Transverse colon (tissue), 4 donors: ENCODE measurements around the gene CRYGN. TPM values are rescaled to one million over a fixed set of nuclear protein-coding genes. Genes with fewer than 3 reads are reported as not detected.

Experiments
- DNase-seq: peaks from one replicate; pipeline ENCODE4 v3.0.0-alpha.2; 2019
- H3K27ac ChIP-seq, 4 donors: fragments of 200-600 bp; sonication (generic); 2 replicates each; pipeline ENCODE4 v1.5.1; 2016 to 2018; ENCODE audit warnings: inconsistent platforms in 4 of 4
- H3K27me3 ChIP-seq: fragments of 200-600 bp; sonication (generic); 2 replicates; pipeline ENCODE4 v1.5.1; 2017; ENCODE audit warnings: inconsistent platforms
- H3K36me3 ChIP-seq, 4 donors: fragments of 200-600 bp; sonication (generic); 2 replicates each; pipeline ENCODE4 v1.5.1; 2017 to 2019; ENCODE audit warnings: inconsistent platforms in 4 of 4
- H3K4me1 ChIP-seq, 4 donors: fragments of 200-600 bp; sonication (generic); 2 replicates each; pipeline ENCODE4 v1.5.1; 2017 to 2020; ENCODE audit warnings: inconsistent platforms in 4 of 4
- H3K4me3 ChIP-seq, 4 donors: fragments of 200-600 bp; sonication (generic); 1 replicate in 1 of 4; 2 replicates in 3 of 4; pipeline versions ENCODE4 v1.5.1 to v1.6.1; 2017 to 2019; ENCODE audit warnings: inconsistent platforms in 4 of 4
- H3K9me3 ChIP-seq, 2 donors: fragments of 200-600 bp; sonication (generic); 2 replicates each; pipeline ENCODE4 v1.5.1; 2017 to 2019; ENCODE audit warnings: inconsistent platforms in 2 of 2
- CTCF ChIP-seq, 5 experiments: fragments of 200-600 bp in 3 of 5; fragments of 450-650 bp in 2 of 5; sonication (generic) in 3 of 5; IDR thresholded peaks; 1 replicate in 2 of 5; 2 replicates in 3 of 5; pipeline ENCODE4 v1.5.1; 2016 to 2017; ENCODE audit warnings: antibody characterized with exemption in 5 of 5, inconsistent platforms in 3 of 5, mild to moderate bottlenecking in 2 of 5, moderate library complexity in 1 of 5
- EP300 ChIP-seq: sonication (generic); formaldehyde crosslinking; IDR thresholded peaks from one replicate; pipeline ENCODE4 v1.6.1; 2017; ENCODE audit warnings: antibody characterized with exemption, low read depth
- POLR2A ChIP-seq: fragments of 450-650 bp; IDR thresholded peaks from one replicate; pipeline ENCODE4 v1.6.1; 2016; ENCODE audit warnings: antibody characterized with exemption, mild to moderate bottlenecking, moderate library complexity
- POLR2AphosphoS5 ChIP-seq, 3 donors: sonication (generic); formaldehyde crosslinking; IDR thresholded peaks; one replicate each; pipeline ENCODE4 v1.6.1; 2016; ENCODE audit warnings: antibody characterized with exemption in 3 of 3
- WGBS, 2 donors: methylation state at CpG; one replicate each; pipeline ENCODE4 v1.1.5; 2018; ENCODE audit warnings: low coverage in 1 of 2; 5-methylcytosine and 5-hydroxymethylcytosine counted together
- in situ Hi-C, 4 donors: fragments of 200-750 bp; cut with MboI; loops; one replicate each; pipeline versions ENCODE4 v1.15.0 to v1.15.1; 2017; ENCODE audit warnings: low sequenced_read_pairs in 3 of 4, low pct_ligation_motif_present in 1 of 4, low pct_unique_long_range_greater_than_20kb in 1 of 4
- intact Hi-C: fragments of 100-400 bp; cut with DNase I; formaldehyde crosslinking; loops from one replicate; pipeline ENCODE4 v1.15.1; 2023; ENCODE audit warnings: low total_unique reads
- total RNA-seq, 4 donors: library from RNA; depleted of rRNA; stranded (reverse); fragments of >200 nt; gene quantifications; one replicate each; pipeline ENCODE4 v1.1.0, GENCODE V29; 2016

The CRYGN gene
- total RNA-seq, result not detected

GRCh38 chr7:151439855-151440798 lies at the start of gene CRYGN:
Gene CRYGN, minus strand, starts transcription at chr7:151440141. Its CDS starts 224 bp downstream, at chr7:151439917.
- intact Hi-C loops (no loop called here), in situ Hi-C loops (loop anchor here in 1 of 4 donors (10.0 kb wide), 1 partner anchor 75 kb away; no protein-coding TSS in a partner anchor)
- 18% methylated on average over 46 of the region's 51 CpGs; no CpG with 5 or more reads in 1 of the 2 donors for WGBS, 2 donors
- peaks cover 36% of the 10 kb centered on the region for H3K27me3 ChIP-seq
- TF ChIP-seq CTCF (IDR thresholded peaks at IDR 0.05), result no peak
- no peak for TF ChIP-seq EP300
- TF ChIP-seq POLR2AphosphoS5 (IDR thresholded peaks at IDR 0.05), result no peak
- no peak for TF ChIP-seq POLR2A
- peak within 1 kb of the TSS in 2 of 4 donors; percentile 20 to 32 for H3K4me3 ChIP-seq
- no peaks in the 10 kb centered on the region for H3K9me3 ChIP-seq
- H3K36me3 ChIP-seq, result no peaks in the 10 kb centered on the region
- peaks cover 8 to 20% (median 14%) of the 10 kb centered on the region in 4 donors for H3K4me1 ChIP-seq
- DNase-seq, result no peak
- peak within 1 kb of the TSS; percentile 3 to 45 (median 16) for H3K27ac ChIP-seq

GRCh38 chr7:151489498-151489897 lies 49.6 kb upstream of the CRYGN start:
- Histone ChIP-seq H3K27ac (no peak overlapping the region), H3K4me1 (peaks cover 16 to 50% (median 27%) of the 10 kb centered on the region in 4 donors), H3K9me3 (no peaks in the 10 kb centered on the region), H3K36me3 (peaks cover 0 to 28% (median 0%) of the 10 kb centered on the region in 4 donors), H3K27me3 (no peaks in the 10 kb centered on the region), H3K4me3 (no peak overlapping the region)
- intact Hi-C loops, result no loop called here
- TF ChIP-seq EP300 (no peak), POLR2A (no peak), POLR2AphosphoS5 (IDR thresholded peaks at IDR 0.05) (no peak), CTCF (IDR thresholded peaks at IDR 0.05) (no peak)
- in situ Hi-C loops, result no loop called here
- WGBS, 2 donors, result 66 to 88% methylated on average over 2 of the region's 2 CpGs
- no peak for DNase-seq

- intact Hi-C loops, result no loop called here
- peaks cover 12 to 49% (median 18%) of the 10 kb centered on the region in 4 donors for H3K4me1 ChIP-seq
Measured at GRCh38 chr7:151488096-151488495, 48.2 kb upstream of the CRYGN start.

More at GRCh38 chr7:151488096-151488495, 48.2 kb upstream of the CRYGN start:
- no peak for DNase-seq
- no peak for TF ChIP-seq CTCF (IDR thresholded peaks at IDR 0.05)
- TF ChIP-seq POLR2A, result no peak
- TF ChIP-seq EP300, result no peak
- no peak for TF ChIP-seq POLR2AphosphoS5 (IDR thresholded peaks at IDR 0.05)
- no peaks in the 10 kb centered on the region for H3K27me3 ChIP-seq
- H3K36me3 ChIP-seq, result peaks cover 0 to 31% (median 0%) of the 10 kb centered on the region in 4 donors
- no peak overlapping the region for H3K4me3 ChIP-seq
- no peak overlapping the region for H3K27ac ChIP-seq
- H3K9me3 ChIP-seq, result no peaks in the 10 kb centered on the region
- in situ Hi-C loops, result no loop called here
